Measurements from ENCODE around the gene DDAH1.

Gene DDAH1

GRCh38 chr1:85440612-85441011 lies 24.3 kb downstream of the DDAH1 start:
- DNase-seq (ENCODE audit: low spot score): no peak

GRCh38 chr1:85438353-85438752 lies 26.6 kb downstream of the DDAH1 start:
- no peak for DNase-seq (ENCODE audit: low spot score)

GRCh38 chr1:85437139-85437538 lies 27.8 kb downstream of the DDAH1 start:
- DNase-seq (ENCODE audit: low spot score): no peak

- DNase-seq (ENCODE audit: low spot score): no peak
Measured at GRCh38 chr1:85433096-85433495, 31.9 kb downstream of the DDAH1 start.

GRCh38 chr1:85428471-85429089 lies 36.4 kb downstream of the DDAH1 start:
- no peak for DNase-seq (ENCODE audit: low spot score)

- no peak for DNase-seq (ENCODE audit: low spot score)
Measured at GRCh38 chr1:85427849-85428248, 37.1 kb downstream of the DDAH1 start.

- no peak for DNase-seq (ENCODE audit: low spot score)
Measured at GRCh38 chr1:85427331-85427730, 37.6 kb downstream of the DDAH1 start.

- DNase-seq (ENCODE audit: low spot score): no peak
Measured at GRCh38 chr1:85421179-85421578, 43.8 kb downstream of the DDAH1 start.

- DNase-seq (ENCODE audit: low spot score): no peak
Measured at GRCh38 chr1:85420199-85420598, 44.8 kb downstream of the DDAH1 start.

- DNase-seq (ENCODE audit: low spot score): no peak
Measured at GRCh38 chr1:85417876-85418275, 47.1 kb downstream of the DDAH1 start.

GRCh38 chr1:85417017-85417416 lies 47.9 kb downstream of the DDAH1 start:
- DNase-seq (ENCODE audit: low spot score): no peak

- DNase-seq (ENCODE audit: low spot score): no peak
Measured at GRCh38 chr1:85413169-85413568, 51.8 kb downstream of the DDAH1 start.

- no peak for DNase-seq (ENCODE audit: low spot score)
Measured at GRCh38 chr1:85411567-85412305, 53.2 kb downstream of the DDAH1 start.

- no peak for DNase-seq (ENCODE audit: low spot score)
Measured at GRCh38 chr1:85409516-85409915, 55.4 kb downstream of the DDAH1 start.

GRCh38 chr1:85407746-85408377 lies 57.1 kb downstream of the DDAH1 start:
- no peak for DNase-seq (ENCODE audit: low spot score)

- no peak for DNase-seq (ENCODE audit: low spot score)
Measured at GRCh38 chr1:85406887-85407533, 57.9 kb downstream of the DDAH1 start.

- DNase-seq (ENCODE audit: low spot score): no peak
Measured at GRCh38 chr1:85406081-85406480, 58.9 kb downstream of the DDAH1 start.

- DNase-seq (ENCODE audit: low spot score): no peak
Measured at GRCh38 chr1:85404408-85404807, 60.6 kb downstream of the DDAH1 start.

GRCh38 chr1:85398391-85399064 lies 66.4 kb downstream of the DDAH1 start:
- DNase-seq (ENCODE audit: low spot score): no peak

- no peak for DNase-seq (ENCODE audit: low spot score)
Measured at GRCh38 chr1:85397490-85398032, 67.4 kb downstream of the DDAH1 start.

GRCh38 chr1:85396194-85396593 lies 68.8 kb downstream of the DDAH1 start:
- no peak for DNase-seq (ENCODE audit: low spot score)

- DNase-seq (ENCODE audit: low spot score): no peak
Measured at GRCh38 chr1:85394130-85394529, 70.8 kb downstream of the DDAH1 start.
